Trophoblast cell (in vitro differentiated cells and primary cell): ENCODE results near the gene WFDC2.
A peak's percentile ranks its signal among the peaks of the same experiment; 100 is the strongest.

Source experiments
- DNase-seq, 2 donors: peaks; one replicate each; pipeline ENCODE4 v3.0.0-alpha.2; 2016
- H2AFZ ChIP-seq: 2 replicates; pipeline ENCODE4 v1.6.1; 2013; ENCODE audit warnings: low read length, moderate library complexity, mild to moderate bottlenecking; ENCODE audit not compliant: insufficient read depth, poor library complexity
- H2AK5ac ChIP-seq: 2 replicates; pipeline ENCODE4 v1.6.1; 2013; ENCODE audit warnings: mild to moderate bottlenecking, low read length
- H2BK120ac ChIP-seq: 2 replicates; pipeline ENCODE4 v1.6.1; 2013; ENCODE audit warnings: low read length, mild to moderate bottlenecking, moderate library complexity; ENCODE audit not compliant: insufficient read depth, poor library complexity
- H2BK12ac ChIP-seq: 2 replicates; pipeline ENCODE4 v1.6.1; 2013; ENCODE audit warnings: mild to moderate bottlenecking, low read length, moderate library complexity
- H2BK5ac ChIP-seq: 2 replicates; pipeline ENCODE4 v1.6.1; 2013; ENCODE audit warnings: low read length, low read depth, moderate library complexity, mild to moderate bottlenecking; ENCODE audit not compliant: poor library complexity
- H3K14ac ChIP-seq: 2 replicates; pipeline ENCODE4 v1.6.1; 2013; ENCODE audit warnings: mild to moderate bottlenecking, low read length
- H3K18ac ChIP-seq: 2 replicates; pipeline ENCODE4 v1.6.1; 2013; ENCODE audit warnings: mild to moderate bottlenecking, low read length
- H3K23ac ChIP-seq: 2 replicates; pipeline ENCODE4 v1.6.1; 2013; ENCODE audit warnings: low read length
- H3K27ac ChIP-seq: 2 replicates; pipeline ENCODE4 v1.5.1; 2013; ENCODE audit warnings: low read depth, mild to moderate bottlenecking, inconsistent platforms, low read length, moderate library complexity
- H3K27me3 ChIP-seq: 2 replicates; pipeline ENCODE4 v1.6.1; 2013; ENCODE audit warnings: inconsistent platforms, mild to moderate bottlenecking, low read length, moderate library complexity; ENCODE audit not compliant: insufficient read depth
- H3K36me3 ChIP-seq, 2 experiments: 1 replicate in 1 of 2; 2 replicates in 1 of 2; pipeline ENCODE4 v1.6.1; 2013; ENCODE audit warnings: low read length in 2 of 2, mild to moderate bottlenecking in 2 of 2, moderate library complexity in 1 of 2; ENCODE audit not compliant: insufficient read depth in 2 of 2, control insufficient read depth in 1 of 2
- H3K4ac ChIP-seq: 2 replicates; pipeline ENCODE4 v1.6.1; 2013; ENCODE audit warnings: low read depth, mild to moderate bottlenecking, low read length, moderate library complexity
- H3K4me1 ChIP-seq, 2 experiments: 1 replicate in 1 of 2; 2 replicates in 1 of 2; pipeline ENCODE4 v1.6.1; 2013; ENCODE audit warnings: low read length in 2 of 2, mild to moderate bottlenecking in 2 of 2, moderate library complexity in 1 of 2; ENCODE audit not compliant: insufficient read depth in 2 of 2, control insufficient read depth in 1 of 2
- H3K4me2 ChIP-seq: 2 replicates; pipeline ENCODE4 v1.6.1; 2013; ENCODE audit warnings: inconsistent platforms, mild to moderate bottlenecking, low read length, moderate library complexity
- H3K4me3 ChIP-seq: 2 replicates; pipeline ENCODE4 v1.5.1; 2013; ENCODE audit warnings: mild to moderate bottlenecking, low read depth, low read length, inconsistent platforms
- H3K79me1 ChIP-seq: one replicate; pipeline ENCODE4 v1.6.1; 2013; ENCODE audit warnings: low read length
- H3K79me2 ChIP-seq: 2 replicates; pipeline ENCODE4 v1.6.1; 2013; ENCODE audit warnings: low read length, mild to moderate bottlenecking; ENCODE audit not compliant: control insufficient read depth, insufficient read depth, poor library complexity
- H3K9ac ChIP-seq: 2 replicates; pipeline ENCODE4 v1.6.1; 2013; ENCODE audit warnings: mild to moderate bottlenecking, low read length
- H3K9me3 ChIP-seq: 2 replicates; pipeline ENCODE4 v1.6.1; 2013; ENCODE audit warnings: low read depth, mild to moderate bottlenecking, control low read depth, inconsistent platforms, low read length; ENCODE audit not compliant: insufficient read depth
- H4K12ac ChIP-seq: 2 replicates; pipeline ENCODE4 v1.6.1; 2013; ENCODE audit warnings: low read depth, mild to moderate bottlenecking, low read length, moderate library complexity
- H4K8ac ChIP-seq: 2 replicates; pipeline ENCODE4 v1.6.1; 2013; ENCODE audit warnings: low read depth, mild to moderate bottlenecking, low read length, moderate library complexity
- H4K91ac ChIP-seq: one replicate; pipeline ENCODE4 v1.6.1; 2013; ENCODE audit warnings: low read depth, mild to moderate bottlenecking, low read length, moderate library complexity
- WGBS: extraction: QIAGEN DNeasy Blood & Tissue Kit; methylation state at CpG from one replicate; pipeline ENCODE4 v1.1.7; 2013; ENCODE audit warnings: missing lambda C conversion rate; ENCODE audit not compliant: insufficient read length, insufficient coverage; ENCODE audit errors: extremely low coverage; 5-methylcytosine and 5-hydroxymethylcytosine counted together

The WFDC2 gene

GRCh38 chr20:45452772-45453691 lies 16.5 kb upstream of the WFDC2 start:
- Histone ChIP-seq H3K27ac (no peak overlapping the region), H3K4me1 (peaks cover 5 to 11% of the 10 kb centered on the region in 2 experiments), H3K9me3 (peaks cover 1% of the 10 kb centered on the region), H2BK120ac (no peak overlapping the region), H2BK5ac (no peak overlapping the region), H3K27me3 (no peaks in the 10 kb centered on the region), H3K4me3 (peak overlapping the region; percentile 10), H3K4ac (no peak overlapping the region), H4K8ac (no peak overlapping the region), H2AFZ (no peak overlapping the region), H3K79me2 (no peaks in the 10 kb centered on the region), H3K4me2 (no peak overlapping the region), H3K9ac (no peak overlapping the region), H3K36me3 (no peaks in the 10 kb centered on the region), H2BK12ac (no peak overlapping the region), H3K18ac (no peak overlapping the region), H3K23ac (no peak overlapping the region), H3K79me1 (peaks cover 3% of the 10 kb centered on the region), H3K14ac (no peak overlapping the region), H4K12ac (no peak overlapping the region), H4K91ac (no peak overlapping the region), H2AK5ac (no peak overlapping the region)
- DNase-seq = no peak
- WGBS = no CpG with 5 or more reads among the region's 4 CpGs

DNA sequence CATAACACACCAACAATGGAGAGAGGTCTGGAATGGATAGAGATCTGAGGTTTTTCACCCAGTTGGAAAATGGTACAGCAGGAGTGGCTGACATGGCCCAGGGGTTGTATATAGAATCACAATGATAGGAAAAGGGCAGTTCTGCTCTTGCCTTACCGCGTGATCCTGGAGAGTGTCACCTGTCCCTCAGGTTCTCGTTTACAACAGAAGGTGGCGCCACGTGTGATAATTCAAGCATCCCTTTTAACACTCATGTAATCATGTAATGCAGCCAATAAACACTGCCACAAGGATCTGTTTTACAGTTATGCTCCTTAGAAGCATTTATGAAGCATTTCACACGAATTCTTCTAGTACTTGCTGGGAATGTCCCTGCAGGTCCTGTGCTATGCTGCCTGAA lies 12.9 kb upstream of the WFDC2 start:
- peaks cover 1% of the 10 kb centered on the region for H3K9me3 ChIP-seq
- H3K18ac ChIP-seq = no peak overlapping the region
- H3K27ac ChIP-seq = no peak overlapping the region
- H3K14ac ChIP-seq = no peak overlapping the region
- no peak overlapping the region for H4K12ac ChIP-seq
- H2BK12ac ChIP-seq = no peak overlapping the region
- no peak overlapping the region for H3K4me2 ChIP-seq
- H4K91ac ChIP-seq = no peak overlapping the region
- H3K4me1 ChIP-seq = peaks cover 0 to 3% of the 10 kb centered on the region in 2 experiments
- no peak overlapping the region for H2BK5ac ChIP-seq
- no peak overlapping the region for H3K23ac ChIP-seq
- no peak overlapping the region for H3K4me3 ChIP-seq
- H3K9ac ChIP-seq = no peak overlapping the region
- H3K27me3 ChIP-seq = no peaks in the 10 kb centered on the region
- no peak overlapping the region for H4K8ac ChIP-seq
- no CpG with 5 or more reads among the region's 6 CpGs for WGBS
- no peaks in the 10 kb centered on the region for H3K36me3 ChIP-seq
- H3K4ac ChIP-seq = no peak overlapping the region
- DNase-seq = peak; percentile 24 to 54
- H2AFZ ChIP-seq = no peak overlapping the region
- no peaks in the 10 kb centered on the region for H3K79me1 ChIP-seq
- H3K79me2 ChIP-seq = no peaks in the 10 kb centered on the region
- H2AK5ac ChIP-seq = no peak overlapping the region
- no peak overlapping the region for H2BK120ac ChIP-seq

- no CpG with 5 or more reads among the region's 5 CpGs for WGBS
- Histone ChIP-seq H2BK5ac (no peak overlapping the region), H2BK12ac (no peak overlapping the region), H3K27ac (no peak overlapping the region), H3K9me3 (no peaks in the 10 kb centered on the region), H3K4me1 (peaks cover 0 to 3% of the 10 kb centered on the region in 2 experiments), H3K36me3 (no peaks in the 10 kb centered on the region), H3K4me3 (no peak overlapping the region), H3K9ac (no peak overlapping the region), H4K91ac (no peak overlapping the region), H3K79me1 (no peaks in the 10 kb centered on the region), H3K79me2 (no peaks in the 10 kb centered on the region), H2AK5ac (no peak overlapping the region), H4K12ac (no peak overlapping the region), H3K27me3 (no peaks in the 10 kb centered on the region), H3K4me2 (no peak overlapping the region), H2AFZ (no peak overlapping the region), H2BK120ac (no peak overlapping the region), H3K4ac (no peak overlapping the region), H3K18ac (no peak overlapping the region), H3K23ac (no peak overlapping the region), H4K8ac (no peak overlapping the region), H3K14ac (no peak overlapping the region)
- no peak for DNase-seq
Measured at GRCh38 chr20:45459606-45460005, 9.9 kb upstream of the WFDC2 start.

DNA sequence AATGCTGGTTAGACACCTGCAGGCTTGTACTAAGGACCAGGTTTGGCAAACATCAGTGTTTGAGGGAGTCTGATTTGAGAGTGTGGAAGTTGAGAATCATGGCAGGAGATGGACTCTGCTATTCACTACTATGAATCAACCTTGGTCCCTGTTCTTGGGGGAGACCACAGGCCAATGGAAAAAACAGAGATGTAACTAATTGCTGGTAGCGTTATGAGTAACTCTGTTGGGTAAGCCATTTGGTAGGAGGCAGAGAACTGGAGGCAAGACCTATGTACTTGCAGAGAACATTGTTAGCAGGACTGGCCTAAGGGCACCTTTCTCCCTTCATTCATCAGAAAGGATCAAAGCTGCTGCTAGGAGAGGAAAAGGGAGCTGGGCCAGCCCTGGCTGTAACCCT lies 8.3 kb upstream of the WFDC2 start:
- H3K18ac ChIP-seq = no peak overlapping the region
- H3K4ac ChIP-seq = no peak overlapping the region
- H3K14ac ChIP-seq = no peak overlapping the region
- no peak overlapping the region for H4K8ac ChIP-seq
- H3K23ac ChIP-seq = no peak overlapping the region
- no peak overlapping the region for H3K4me3 ChIP-seq
- no CpG with 5 or more reads among the region's 1 CpG for WGBS
- no peaks in the 10 kb centered on the region for H3K79me2 ChIP-seq
- H2AK5ac ChIP-seq = no peak overlapping the region
- no peaks in the 10 kb centered on the region for H3K36me3 ChIP-seq
- H3K4me1 ChIP-seq = peaks cover 0 to 3% of the 10 kb centered on the region in 2 experiments
- H2BK12ac ChIP-seq = no peak overlapping the region
- no peak overlapping the region for H2BK5ac ChIP-seq
- no peak overlapping the region for H3K27ac ChIP-seq
- no peaks in the 10 kb centered on the region for H3K27me3 ChIP-seq
- no peak overlapping the region for H2BK120ac ChIP-seq
- H4K91ac ChIP-seq = no peak overlapping the region
- H3K9ac ChIP-seq = no peak overlapping the region
- H3K9me3 ChIP-seq = no peaks in the 10 kb centered on the region
- H4K12ac ChIP-seq = no peak overlapping the region
- H3K79me1 ChIP-seq = no peaks in the 10 kb centered on the region
- H3K4me2 ChIP-seq = no peak overlapping the region
- DNase-seq = no peak
- no peak overlapping the region for H2AFZ ChIP-seq
